ENCODE results near the gene SMOC2. TPM values are rescaled to one million over a fixed set of nuclear protein-coding genes. Genes with fewer than 3 reads are reported as not detected.

The SMOC2 gene
- total and polyA plus RNA-seq, 8 donors: 7.1 to 18.8 (median 9.5) TPM

- no peak for TF ChIP-seq CTCF (IDR thresholded peaks at IDR 0.05)
- H3K27ac ChIP-seq: no peak overlapping the region
- no peaks in the 10 kb centered on the region for H3K4me1 ChIP-seq
- no peaks in the 10 kb centered on the region for H3K36me3 ChIP-seq
- peaks cover 0 to 23% of the 10 kb centered on the region in 2 donors for H3K27me3 ChIP-seq
- H3K4me3 ChIP-seq: no peak overlapping the region
- intact Hi-C loops (cut with DNase I): no loop called here
- ATAC-seq (no peak), DNase-seq (no peak)
- H3K9me3 ChIP-seq: no peaks in the 10 kb centered on the region
Observed at GRCh38 chr6:168538892-168539811, 98.2 kb downstream of the SMOC2 start.

- H3K27ac ChIP-seq: no peak overlapping the region
- H3K27me3 ChIP-seq: peaks cover 0 to 23% of the 10 kb centered on the region in 2 donors
- TF ChIP-seq CTCF (IDR thresholded peaks at IDR 0.05): no peak
- no peaks in the 10 kb centered on the region for H3K36me3 ChIP-seq
- DNase-seq (no peak), ATAC-seq (no peak)
- H3K4me1 ChIP-seq: no peaks in the 10 kb centered on the region
- H3K9me3 ChIP-seq: no peaks in the 10 kb centered on the region
- intact Hi-C loops (cut with DNase I): no loop called here
- no peak overlapping the region for H3K4me3 ChIP-seq
Observed at GRCh38 chr6:168540713-168541291, 99.8 kb downstream of the SMOC2 start.

- intact Hi-C loops (cut with DNase I): no loop called here
- H3K4me1 ChIP-seq: no peaks in the 10 kb centered on the region
- no peaks in the 10 kb centered on the region for H3K9me3 ChIP-seq
- no peak for TF ChIP-seq CTCF (IDR thresholded peaks at IDR 0.05)
- no peak overlapping the region for H3K27ac ChIP-seq
- ATAC-seq: no peak
- H3K27me3 ChIP-seq: peaks cover 0 to 18% of the 10 kb centered on the region in 2 donors
- no peak overlapping the region for H3K4me3 ChIP-seq
- H3K36me3 ChIP-seq: no peaks in the 10 kb centered on the region
- no peak for DNase-seq
Observed at GRCh38 chr6:168541307-168541706, 100.3 kb downstream of the SMOC2 start.

GRCh38 chr6:168542301-168542700 is 101.3 kb downstream of the SMOC2 start:
- no peaks in the 10 kb centered on the region for H3K36me3 ChIP-seq
- no peak for TF ChIP-seq CTCF (IDR thresholded peaks at IDR 0.05)
- no peak for DNase-seq
- H3K4me3 ChIP-seq: no peak overlapping the region
- no peak for ATAC-seq
- no peak overlapping the region for H3K27ac ChIP-seq
- H3K27me3 ChIP-seq: peaks cover 0 to 16% of the 10 kb centered on the region in 2 donors
- intact Hi-C loops (cut with DNase I): no loop called here
- no peaks in the 10 kb centered on the region for H3K4me1 ChIP-seq
- no peaks in the 10 kb centered on the region for H3K9me3 ChIP-seq

GRCh38 chr6:168545428-168545827 is 104.4 kb downstream of the SMOC2 start:
- Histone ChIP-seq H3K36me3 (no peaks in the 10 kb centered on the region), H3K27me3 (peaks cover 0 to 5% of the 10 kb centered on the region in 2 donors), H3K27ac (no peak overlapping the region), H3K9me3 (no peaks in the 10 kb centered on the region), H3K4me1 (no peaks in the 10 kb centered on the region), H3K4me3 (no peak overlapping the region)
- ATAC-seq (no peak), DNase-seq (no peak)
- intact Hi-C loops (cut with DNase I): no loop called here
- no peak for TF ChIP-seq CTCF (IDR thresholded peaks at IDR 0.05)
